GM23338 (cell line): ENCODE results near the gene HADH. TPM values are rescaled to one million over a fixed set of nuclear protein-coding genes. Genes with fewer than 3 reads are reported as not detected.

Experiments
- ATAC-seq: fragments of 200-7000 bp; cut with Tn5 transposase; 3 replicates; pipeline ENCODE4 v1.9.1; 2020
- DNase-seq: peaks from one replicate; pipeline ENCODE4 v3.0.0-alpha.2; 2015; ENCODE audit warnings: low spot score
- H2AFZ ChIP-seq: fragments of 200-600 bp; sonication (generic); 2 replicates; pipeline ENCODE4 v1.8.0; 2016; ENCODE audit warnings: antibody characterized with exemption, mild to moderate bottlenecking, moderate library complexity
- H3F3A ChIP-seq: fragments of 200-600 bp; sonication (generic); replicated peaks from 2 replicates; pipeline ENCODE4 v1.8.0; 2017; ENCODE audit warnings: antibody characterized with exemption, mixed run types, low read depth
- H3K27ac ChIP-seq: fragments of 200-600 bp; sonication (generic); 2 replicates; pipeline ENCODE4 v1.6.1; 2016; ENCODE audit warnings: low read depth
- H3K27me3 ChIP-seq: fragments of 200-600 bp; sonication (generic); 2 replicates; pipeline ENCODE4 v1.8.0; 2016; ENCODE audit warnings: mild to moderate bottlenecking, mixed run types, moderate library complexity; ENCODE audit not compliant: insufficient read depth
- H3K36me3 ChIP-seq: fragments of 200-600 bp; sonication (generic); 2 replicates; pipeline ENCODE4 v1.8.0; 2016; ENCODE audit warnings: mild to moderate bottlenecking; ENCODE audit not compliant: insufficient read depth
- H3K4me1 ChIP-seq: fragments of 200-600 bp; sonication (generic); 2 replicates; pipeline ENCODE4 v1.8.0; 2016; ENCODE audit warnings: mild to moderate bottlenecking, moderate library complexity; ENCODE audit not compliant: insufficient read depth
- H3K4me2 ChIP-seq: fragments of 200-600 bp; sonication (generic); 2 replicates; pipeline ENCODE4 v1.7.1; 2017; ENCODE audit warnings: mixed run types
- H3K4me3 ChIP-seq: fragments of 200-600 bp; sonication (generic); 2 replicates; pipeline ENCODE4 v1.6.1; 2016; ENCODE audit warnings: mixed run types
- H3K79me2 ChIP-seq: fragments of 200-600 bp; sonication (generic); replicated peaks from 2 replicates; pipeline ENCODE4 v1.8.0; 2017; ENCODE audit warnings: mild to moderate bottlenecking; ENCODE audit not compliant: insufficient read depth
- H3K9me2 ChIP-seq: fragments of 200-600 bp; sonication (generic); 2 replicates; pipeline ENCODE4 v1.8.0; 2017; ENCODE audit not compliant: insufficient read depth
- H4K20me1 ChIP-seq: fragments of 200-600 bp; sonication (generic); replicated peaks from 2 replicates; pipeline ENCODE4 v1.8.0; 2017; ENCODE audit warnings: mild to moderate bottlenecking; ENCODE audit not compliant: insufficient read depth
- H3K27ac Mint-ChIP-seq: 2 replicates; pipeline ENCODE4 v1.8.0; 2020; ENCODE audit warnings: inconsistent platforms, mild to moderate bottlenecking, moderate library complexity, mixed read lengths
- H3K27me3 Mint-ChIP-seq: 3 replicates; pipeline ENCODE4 v1.8.0; 2022; ENCODE audit warnings: low read depth, mild to moderate bottlenecking, moderate library complexity, mixed read lengths, inconsistent platforms; ENCODE audit not compliant: insufficient read depth, poor library complexity
- H3K36me3 Mint-ChIP-seq: 3 replicates; pipeline ENCODE4 v1.8.0; 2021; ENCODE audit warnings: low read depth, mild to moderate bottlenecking, inconsistent platforms, moderate library complexity, mixed read lengths
- H3K4me1 Mint-ChIP-seq: 3 replicates; pipeline ENCODE4 v1.8.0; 2020; ENCODE audit warnings: mild to moderate bottlenecking, inconsistent platforms, mixed read lengths
- H3K4me3 Mint-ChIP-seq: 3 replicates; pipeline ENCODE4 v1.8.0; 2021; ENCODE audit warnings: moderate library complexity, mild to moderate bottlenecking, inconsistent platforms, mixed read lengths
- H3K9me3 Mint-ChIP-seq: 3 replicates; pipeline ENCODE4 v1.8.0; 2020; ENCODE audit warnings: moderate library complexity, mild to moderate bottlenecking, inconsistent platforms, mixed read lengths
- CREB1 ChIP-seq: fragments of 250-450 bp; sonication (Bioruptor Pico); IDR thresholded peaks from 2 replicates; pipeline ENCODE4 v1.5.0; 2020; ENCODE audit warnings: low read depth, mild to moderate bottlenecking, moderate library complexity
- ETS1 ChIP-seq: IDR thresholded peaks from 2 replicates; pipeline ENCODE4 v1.6.1; 2016; ENCODE audit warnings: antibody characterized with exemption
- EZH2 ChIP-seq: fragments of 200-600 bp; sonication (generic); IDR thresholded peaks from one replicate; pipeline ENCODE4 v1.8.0; 2017; ENCODE audit warnings: antibody characterized with exemption, mild to moderate bottlenecking, low read depth; ENCODE audit not compliant: unreplicated experiment
- EZH2phosphoT487 ChIP-seq: fragments of 200-600 bp; sonication (generic); IDR thresholded peaks from one replicate; pipeline ENCODE4 v1.8.1; 2018; ENCODE audit warnings: antibody characterized with exemption; ENCODE audit not compliant: unreplicated experiment
- JUNB ChIP-seq: IDR thresholded peaks from one replicate; pipeline ENCODE4 v1.6.1; 2016; ENCODE audit warnings: antibody characterized with exemption; ENCODE audit not compliant: unreplicated experiment
- NANOG ChIP-seq: IDR thresholded peaks from 2 replicates; pipeline ENCODE4 v1.6.1; 2016; ENCODE audit warnings: antibody characterized with exemption, borderline replicate concordance
- POLR2AphosphoS5 ChIP-seq: IDR thresholded peaks from 2 replicates; pipeline ENCODE4 v1.6.1; 2016; ENCODE audit warnings: antibody characterized with exemption, low read depth
- STAT1 ChIP-seq: IDR thresholded peaks from one replicate; pipeline ENCODE4 v1.6.1; 2016; ENCODE audit warnings: antibody characterized with exemption; ENCODE audit not compliant: unreplicated experiment
- ZNF114 ChIP-seq: fragments of 250-450 bp; sonication (Bioruptor Pico); IDR thresholded peaks from 2 replicates; pipeline ENCODE4 v1.5.0; 2020; ENCODE audit warnings: mild to moderate bottlenecking, moderate library complexity
- polyA plus RNA-seq: library from polyadenylated mRNA; unstranded; fragments of >200 nt; fragmentation: Nextera tagmentation; extraction: Ambion mirVana; gene quantifications from 2 replicates; pipeline ENCODE4 v1.2.1, GENCODE V29; 2016
- total RNA-seq: library from RNA; depleted of rRNA; stranded (reverse); fragments of >200 nt; shearing (Covaris generic); gene quantifications from 2 replicates; pipeline ENCODE4 v1.2.3, GENCODE V29; 2014
- TF ChIP-seq, protein P1 (sequence below): IDR thresholded peaks from one replicate; pipeline ENCODE4 v1.6.1; 2018; ENCODE audit warnings: antibody characterized with exemption; ENCODE audit not compliant: unreplicated experiment
- TF ChIP-seq, protein P2 (sequence below): fragments of 250-450 bp; sonication (Bioruptor Pico); IDR thresholded peaks from 2 replicates; pipeline ENCODE4 v1.5.0; 2020; ENCODE audit warnings: mild to moderate bottlenecking, moderate library complexity

Gene HADH
- total and polyA plus RNA-seq, 2 experiments from 2014 or later: 39.1 to 39.2 TPM

DNA sequence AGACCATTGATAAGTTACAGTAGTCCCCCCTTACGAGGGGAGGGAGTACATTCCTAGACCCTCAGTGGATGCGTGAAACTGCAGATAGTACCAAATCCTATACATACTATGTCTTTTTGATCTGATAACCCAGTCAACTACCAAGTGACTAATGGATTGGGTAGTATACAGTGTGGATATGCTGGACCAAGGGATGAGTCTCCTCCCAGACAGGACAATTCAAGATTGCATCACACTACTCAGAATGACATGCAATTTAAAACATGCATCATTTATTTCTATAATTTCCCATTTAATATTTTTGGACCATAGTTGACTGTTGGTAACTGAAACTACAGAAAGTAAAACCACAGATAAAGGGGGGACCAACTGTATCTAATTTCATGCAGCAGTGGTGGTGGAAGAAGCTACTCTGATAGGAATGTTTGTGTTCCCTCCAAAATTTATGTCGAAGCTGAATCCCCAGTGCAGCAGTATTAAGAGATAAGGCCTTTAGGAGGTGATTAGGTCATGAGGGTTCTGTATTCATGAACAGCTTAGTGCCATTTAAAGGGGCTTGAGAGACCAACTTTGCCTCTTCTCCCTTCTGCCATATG is 11.9 kb downstream of the HADH start (continued):
- TF ChIP-seq, protein P1, sequence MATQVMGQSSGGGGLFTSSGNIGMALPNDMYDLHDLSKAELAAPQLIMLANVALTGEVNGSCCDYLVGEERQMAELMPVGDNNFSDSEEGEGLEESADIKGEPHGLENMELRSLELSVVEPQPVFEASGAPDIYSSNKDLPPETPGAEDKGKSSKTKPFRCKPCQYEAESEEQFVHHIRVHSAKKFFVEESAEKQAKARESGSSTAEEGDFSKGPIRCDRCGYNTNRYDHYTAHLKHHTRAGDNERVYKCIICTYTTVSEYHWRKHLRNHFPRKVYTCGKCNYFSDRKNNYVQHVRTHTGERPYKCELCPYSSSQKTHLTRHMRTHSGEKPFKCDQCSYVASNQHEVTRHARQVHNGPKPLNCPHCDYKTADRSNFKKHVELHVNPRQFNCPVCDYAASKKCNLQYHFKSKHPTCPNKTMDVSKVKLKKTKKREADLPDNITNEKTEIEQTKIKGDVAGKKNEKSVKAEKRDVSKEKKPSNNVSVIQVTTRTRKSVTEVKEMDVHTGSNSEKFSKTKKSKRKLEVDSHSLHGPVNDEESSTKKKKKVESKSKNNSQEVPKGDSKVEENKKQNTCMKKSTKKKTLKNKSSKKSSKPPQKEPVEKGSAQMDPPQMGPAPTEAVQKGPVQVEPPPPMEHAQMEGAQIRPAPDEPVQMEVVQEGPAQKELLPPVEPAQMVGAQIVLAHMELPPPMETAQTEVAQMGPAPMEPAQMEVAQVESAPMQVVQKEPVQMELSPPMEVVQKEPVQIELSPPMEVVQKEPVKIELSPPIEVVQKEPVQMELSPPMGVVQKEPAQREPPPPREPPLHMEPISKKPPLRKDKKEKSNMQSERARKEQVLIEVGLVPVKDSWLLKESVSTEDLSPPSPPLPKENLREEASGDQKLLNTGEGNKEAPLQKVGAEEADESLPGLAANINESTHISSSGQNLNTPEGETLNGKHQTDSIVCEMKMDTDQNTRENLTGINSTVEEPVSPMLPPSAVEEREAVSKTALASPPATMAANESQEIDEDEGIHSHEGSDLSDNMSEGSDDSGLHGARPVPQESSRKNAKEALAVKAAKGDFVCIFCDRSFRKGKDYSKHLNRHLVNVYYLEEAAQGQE: no peak
- TF ChIP-seq, protein P2, sequence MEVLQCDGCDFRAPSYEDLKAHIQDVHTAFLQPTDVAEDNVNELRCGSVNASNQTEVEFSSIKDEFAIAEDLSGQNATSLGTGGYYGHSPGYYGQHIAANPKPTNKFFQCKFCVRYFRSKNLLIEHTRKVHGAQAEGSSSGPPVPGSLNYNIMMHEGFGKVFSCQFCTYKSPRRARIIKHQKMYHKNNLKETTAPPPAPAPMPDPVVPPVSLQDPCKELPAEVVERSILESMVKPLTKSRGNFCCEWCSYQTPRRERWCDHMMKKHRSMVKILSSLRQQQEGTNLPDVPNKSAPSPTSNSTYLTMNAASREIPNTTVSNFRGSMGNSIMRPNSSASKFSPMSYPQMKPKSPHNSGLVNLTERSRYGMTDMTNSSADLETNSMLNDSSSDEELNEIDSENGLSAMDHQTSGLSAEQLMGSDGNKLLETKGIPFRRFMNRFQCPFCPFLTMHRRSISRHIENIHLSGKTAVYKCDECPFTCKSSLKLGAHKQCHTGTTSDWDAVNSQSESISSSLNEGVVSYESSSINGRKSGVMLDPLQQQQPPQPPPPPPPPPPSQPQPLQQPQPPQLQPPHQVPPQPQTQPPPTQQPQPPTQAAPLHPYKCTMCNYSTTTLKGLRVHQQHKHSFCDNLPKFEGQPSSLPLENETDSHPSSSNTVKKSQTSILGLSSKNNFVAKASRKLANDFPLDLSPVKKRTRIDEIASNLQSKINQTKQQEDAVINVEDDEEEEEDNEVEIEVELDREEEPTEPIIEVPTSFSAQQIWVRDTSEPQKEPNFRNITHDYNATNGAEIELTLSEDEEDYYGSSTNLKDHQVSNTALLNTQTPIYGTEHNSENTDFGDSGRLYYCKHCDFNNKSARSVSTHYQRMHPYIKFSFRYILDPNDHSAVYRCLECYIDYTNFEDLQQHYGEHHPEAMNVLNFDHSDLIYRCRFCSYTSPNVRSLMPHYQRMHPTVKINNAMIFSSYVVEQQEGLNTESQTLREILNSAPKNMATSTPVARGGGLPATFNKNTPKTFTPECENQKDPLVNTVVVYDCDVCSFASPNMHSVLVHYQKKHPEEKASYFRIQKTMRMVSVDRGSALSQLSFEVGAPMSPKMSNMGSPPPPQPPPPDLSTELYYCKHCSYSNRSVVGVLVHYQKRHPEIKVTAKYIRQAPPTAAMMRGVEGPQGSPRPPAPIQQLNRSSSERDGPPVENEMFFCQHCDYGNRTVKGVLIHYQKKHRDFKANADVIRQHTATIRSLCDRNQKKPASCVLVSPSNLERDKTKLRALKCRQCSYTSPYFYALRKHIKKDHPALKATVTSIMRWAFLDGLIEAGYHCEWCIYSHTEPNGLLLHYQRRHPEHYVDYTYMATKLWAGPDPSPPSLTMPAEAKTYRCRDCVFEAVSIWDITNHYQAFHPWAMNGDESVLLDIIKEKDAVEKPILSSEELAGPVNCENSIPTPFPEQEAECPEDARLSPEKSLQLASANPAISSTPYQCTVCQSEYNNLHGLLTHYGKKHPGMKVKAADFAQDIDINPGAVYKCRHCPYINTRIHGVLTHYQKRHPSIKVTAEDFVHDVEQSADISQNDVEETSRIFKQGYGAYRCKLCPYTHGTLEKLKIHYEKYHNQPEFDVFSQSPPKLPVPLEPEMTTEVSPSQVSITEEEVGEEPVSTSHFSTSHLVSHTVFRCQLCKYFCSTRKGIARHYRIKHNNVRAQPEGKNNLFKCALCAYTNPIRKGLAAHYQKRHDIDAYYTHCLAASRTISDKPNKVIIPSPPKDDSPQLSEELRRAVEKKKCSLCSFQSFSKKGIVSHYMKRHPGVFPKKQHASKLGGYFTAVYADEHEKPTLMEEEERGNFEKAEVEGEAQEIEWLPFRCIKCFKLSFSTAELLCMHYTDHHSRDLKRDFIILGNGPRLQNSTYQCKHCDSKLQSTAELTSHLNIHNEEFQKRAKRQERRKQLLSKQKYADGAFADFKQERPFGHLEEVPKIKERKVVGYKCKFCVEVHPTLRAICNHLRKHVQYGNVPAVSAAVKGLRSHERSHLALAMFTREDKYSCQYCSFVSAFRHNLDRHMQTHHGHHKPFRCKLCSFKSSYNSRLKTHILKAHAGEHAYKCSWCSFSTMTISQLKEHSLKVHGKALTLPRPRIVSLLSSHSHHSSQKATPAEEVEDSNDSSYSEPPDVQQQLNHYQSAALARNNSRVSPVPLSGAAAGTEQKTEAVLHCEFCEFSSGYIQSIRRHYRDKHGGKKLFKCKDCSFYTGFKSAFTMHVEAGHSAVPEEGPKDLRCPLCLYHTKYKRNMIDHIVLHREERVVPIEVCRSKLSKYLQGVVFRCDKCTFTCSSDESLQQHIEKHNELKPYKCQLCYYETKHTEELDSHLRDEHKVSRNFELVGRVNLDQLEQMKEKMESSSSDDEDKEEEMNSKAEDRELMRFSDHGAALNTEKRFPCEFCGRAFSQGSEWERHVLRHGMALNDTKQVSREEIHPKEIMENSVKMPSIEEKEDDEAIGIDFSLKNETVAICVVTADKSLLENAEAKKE (CRISPR knock-in tag): no peak

DNA sequence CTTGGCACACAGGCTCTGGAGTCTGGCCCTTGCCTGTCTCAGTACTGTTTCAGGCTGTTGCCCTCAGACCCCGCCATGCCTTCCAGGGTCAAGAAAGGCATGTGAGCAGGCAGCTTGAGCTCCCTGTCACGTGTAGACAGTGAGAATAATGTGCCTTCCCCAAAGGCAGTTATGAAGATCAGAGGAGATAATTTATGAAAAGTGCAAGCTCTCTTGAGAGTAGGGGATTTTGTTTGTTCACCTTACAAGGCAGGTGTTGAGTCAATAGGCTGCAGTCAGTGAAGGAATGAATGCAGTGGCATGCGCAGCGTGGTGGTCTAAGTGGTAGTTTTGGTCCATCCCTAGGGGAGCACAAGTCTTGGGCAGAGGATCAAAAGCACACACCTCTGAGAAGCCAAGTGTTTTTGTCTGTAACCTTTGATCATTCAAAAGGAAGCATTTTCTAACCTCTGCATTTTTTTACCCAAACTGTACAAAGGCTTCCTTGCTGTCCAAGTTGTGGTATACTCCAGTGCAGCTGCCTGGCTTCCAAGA is 14.4 kb downstream of the HADH start:
- H3K4me2 ChIP-seq: no peak overlapping the region
- Mint-ChIP-seq H3K9me3 (peaks cover 8% of the 10 kb centered on the region), H3K4me1 (peaks cover 14% of the 10 kb centered on the region), H3K36me3 (peaks cover 61% of the 10 kb centered on the region), H3K27me3 (peaks cover 2% of the 10 kb centered on the region), H3K27ac (peak overlapping the region; percentile 72; the same call in 1 of the 2 replicates), H3K4me3 (no peak overlapping the region)
- no peaks in the 10 kb centered on the region; the same call in 1 of the 2 replicates for H3K36me3 ChIP-seq
- no peak overlapping the region for H3K4me3 ChIP-seq
- H3K4me1 ChIP-seq: peaks cover 4% of the 10 kb centered on the region; the same call in 1 of the 2 replicates
- H3F3A ChIP-seq: no peaks in the 10 kb centered on the region
- DNase-seq (no peak), ATAC-seq (no peak; the same call in 2 of the 3 replicates)
- H3K27ac ChIP-seq: no peak overlapping the region
- no peaks in the 10 kb centered on the region for H3K27me3 ChIP-seq
- peaks cover 6% of the 10 kb centered on the region; the same call in 1 of the 2 replicates for H3K9me2 ChIP-seq
- H3K79me2 ChIP-seq: peaks cover 23% of the 10 kb centered on the region
- H2AFZ ChIP-seq: no peak overlapping the region
- no peaks in the 10 kb centered on the region; the same call in 1 of the 2 replicates for H4K20me1 ChIP-seq
- TF ChIP-seq ZNF114 (CRISPR knock-in tag) (no peak), EZH2phosphoT487 (no peak), EZH2 (no peak), JUNB (no peak), CREB1 (CRISPR knock-in tag) (no peak), ETS1 (no peak), POLR2AphosphoS5 (no peak), STAT1 (no peak), NANOG (no peak)
